ENCODE results near the gene UNC79. TPM values are rescaled to one million over a fixed set of nuclear protein-coding genes. Genes with fewer than 3 reads are reported as not detected.

The UNC79 gene
- total RNA-seq, 1 donor from 2014 or later = 0.13 TPM

DNA sequence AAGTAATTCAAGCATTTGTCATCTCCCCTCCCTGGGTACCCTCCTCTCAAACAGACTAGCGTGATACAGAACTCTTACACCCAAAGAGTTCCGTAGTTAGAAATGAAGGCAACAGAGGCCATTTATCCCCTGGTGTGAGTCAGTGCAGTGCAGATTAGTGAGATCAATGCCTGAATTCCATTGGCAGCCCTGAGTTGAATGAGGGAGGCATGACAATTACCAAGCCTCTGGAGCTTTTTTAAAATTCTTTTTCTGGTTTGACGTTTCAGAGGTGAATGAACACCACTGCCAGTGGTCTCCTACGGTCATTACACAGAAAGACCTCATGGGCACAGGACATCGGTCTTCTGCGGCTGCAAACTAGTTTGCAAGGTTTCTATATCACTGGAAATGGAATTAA, 263.2 kb downstream of the UNC79 start:
- intact Hi-C loops (cut with micrococcal nuclease) = no loop called here
- Mint-ChIP-seq H3K27me3 (peaks cover 4% of the 10 kb centered on the region), H3K4me3 (no peak overlapping the region), H3K4me1 (no peaks in the 10 kb centered on the region), H3K27ac (no peak overlapping the region), H3K9me3 (peaks cover 6% of the 10 kb centered on the region), H3K36me3 (ENCODE audit: low read depth) (no peaks in the 10 kb centered on the region)
- CTCF ChIA-PET = no interaction called here
- POLR2A ChIA-PET = no interaction called here
- no peak for DNase-seq
- TF ChIP-seq, protein P1, sequence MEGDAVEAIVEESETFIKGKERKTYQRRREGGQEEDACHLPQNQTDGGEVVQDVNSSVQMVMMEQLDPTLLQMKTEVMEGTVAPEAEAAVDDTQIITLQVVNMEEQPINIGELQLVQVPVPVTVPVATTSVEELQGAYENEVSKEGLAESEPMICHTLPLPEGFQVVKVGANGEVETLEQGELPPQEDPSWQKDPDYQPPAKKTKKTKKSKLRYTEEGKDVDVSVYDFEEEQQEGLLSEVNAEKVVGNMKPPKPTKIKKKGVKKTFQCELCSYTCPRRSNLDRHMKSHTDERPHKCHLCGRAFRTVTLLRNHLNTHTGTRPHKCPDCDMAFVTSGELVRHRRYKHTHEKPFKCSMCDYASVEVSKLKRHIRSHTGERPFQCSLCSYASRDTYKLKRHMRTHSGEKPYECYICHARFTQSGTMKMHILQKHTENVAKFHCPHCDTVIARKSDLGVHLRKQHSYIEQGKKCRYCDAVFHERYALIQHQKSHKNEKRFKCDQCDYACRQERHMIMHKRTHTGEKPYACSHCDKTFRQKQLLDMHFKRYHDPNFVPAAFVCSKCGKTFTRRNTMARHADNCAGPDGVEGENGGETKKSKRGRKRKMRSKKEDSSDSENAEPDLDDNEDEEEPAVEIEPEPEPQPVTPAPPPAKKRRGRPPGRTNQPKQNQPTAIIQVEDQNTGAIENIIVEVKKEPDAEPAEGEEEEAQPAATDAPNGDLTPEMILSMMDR (IDR thresholded peaks at IDR 0.05) = no peak
- ATAC-seq (ENCODE audit: low read depth) = no peak

DNA sequence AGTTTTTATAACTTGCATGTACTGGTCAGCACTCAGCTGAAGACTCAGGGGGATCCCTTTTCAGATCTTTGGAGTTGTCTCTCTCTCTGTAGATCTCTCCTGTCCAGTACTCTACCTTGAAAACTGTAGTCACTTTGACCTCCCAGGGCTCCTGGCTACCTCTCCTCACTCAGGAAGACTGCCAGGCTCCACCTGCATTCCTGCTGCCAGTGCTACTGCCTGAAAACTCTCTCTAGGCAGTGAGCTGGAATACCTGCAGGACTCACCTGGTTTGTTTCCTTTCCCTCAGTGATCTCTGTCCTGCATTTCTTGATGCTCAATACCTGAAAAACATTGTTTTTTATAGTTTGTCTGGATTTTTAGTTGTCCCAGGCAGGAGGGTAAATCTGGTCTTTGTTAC, 270.2 kb downstream of the UNC79 start:
- Mint-ChIP-seq H3K4me3 (no peak overlapping the region), H3K27me3 (peaks cover 22% of the 10 kb centered on the region), H3K4me1 (no peaks in the 10 kb centered on the region), H3K27ac (no peak overlapping the region), H3K36me3 (ENCODE audit: low read depth) (no peaks in the 10 kb centered on the region), H3K9me3 (peaks cover 21% of the 10 kb centered on the region)
- DNase-seq = no peak
- ATAC-seq (ENCODE audit: low read depth) = no peak
- ChIA-PET POLR2A (no interaction called here), CTCF (no interaction called here)
- intact Hi-C loops (cut with micrococcal nuclease) = no loop called here
- TF ChIP-seq, protein P1 (IDR thresholded peaks at IDR 0.05) = no peak

DNA sequence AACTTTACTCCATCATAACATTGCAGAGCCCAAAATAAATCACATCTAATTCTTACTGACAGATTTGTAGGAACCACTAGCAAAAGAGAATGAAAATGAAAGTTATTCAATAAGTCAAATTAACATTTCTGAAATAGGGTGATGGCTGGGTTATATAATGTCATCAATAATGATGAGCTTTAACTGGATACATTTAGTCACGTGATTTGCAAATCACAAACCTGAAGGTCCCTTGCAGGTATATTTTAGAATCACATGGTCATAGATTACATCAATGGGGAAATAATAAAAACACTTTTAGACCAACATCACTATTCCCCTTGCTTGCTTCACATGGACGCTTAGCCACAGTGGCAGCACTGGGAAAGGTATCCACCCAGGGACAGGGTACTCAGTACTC, 270.8 kb downstream of the UNC79 start:
- intact Hi-C loops (cut with micrococcal nuclease) = no loop called here
- H3K9me3 Mint-ChIP-seq = peaks cover 21% of the 10 kb centered on the region
- TF ChIP-seq, protein P1 (IDR thresholded peaks at IDR 0.05) = no peak
- ATAC-seq (ENCODE audit: low read depth) (no peak), DNase-seq (no peak)
- POLR2A ChIA-PET = no interaction called here
- H3K36me3 Mint-ChIP-seq (ENCODE audit: low read depth) = no peaks in the 10 kb centered on the region
- no peaks in the 10 kb centered on the region for H3K4me1 Mint-ChIP-seq
- no peak overlapping the region for H3K4me3 Mint-ChIP-seq
- H3K27ac Mint-ChIP-seq = no peak overlapping the region
- peaks cover 22% of the 10 kb centered on the region for H3K27me3 Mint-ChIP-seq
- CTCF ChIA-PET = no interaction called here

DNA sequence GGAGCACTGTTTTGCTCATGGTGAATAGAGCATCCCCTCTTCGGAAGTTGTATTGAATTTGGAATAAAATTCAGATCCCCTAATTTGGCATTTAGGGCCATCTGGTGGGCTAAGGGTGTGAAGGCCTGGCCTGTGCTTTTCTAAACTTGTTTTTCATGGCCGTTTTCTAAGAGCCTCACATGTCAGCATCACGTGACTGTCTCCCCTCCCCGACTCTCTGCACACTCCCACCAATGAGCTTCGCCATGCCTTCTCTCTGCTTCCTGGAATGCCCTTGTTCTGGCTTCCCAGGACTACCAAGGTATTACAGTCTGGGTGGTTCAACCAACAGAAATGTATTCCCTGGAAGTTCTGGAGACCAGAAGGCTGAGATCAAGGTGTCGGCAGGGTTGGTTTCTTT, 272.2 kb downstream of the UNC79 start:
- no peak overlapping the region for H3K4me3 Mint-ChIP-seq
- H3K27ac Mint-ChIP-seq = no peak overlapping the region
- DNase-seq = no peak
- intact Hi-C loops (cut with micrococcal nuclease) = no loop called here
- POLR2A ChIA-PET = no interaction called here
- peaks cover 22% of the 10 kb centered on the region for H3K27me3 Mint-ChIP-seq
- H3K9me3 Mint-ChIP-seq = peaks cover 18% of the 10 kb centered on the region
- no peaks in the 10 kb centered on the region for H3K4me1 Mint-ChIP-seq
- CTCF ChIA-PET = no interaction called here
- no peaks in the 10 kb centered on the region for H3K36me3 Mint-ChIP-seq (ENCODE audit: low read depth)
- TF ChIP-seq, protein P1 (IDR thresholded peaks at IDR 0.05) = no peak
- no peak for ATAC-seq (ENCODE audit: low read depth)

DNA sequence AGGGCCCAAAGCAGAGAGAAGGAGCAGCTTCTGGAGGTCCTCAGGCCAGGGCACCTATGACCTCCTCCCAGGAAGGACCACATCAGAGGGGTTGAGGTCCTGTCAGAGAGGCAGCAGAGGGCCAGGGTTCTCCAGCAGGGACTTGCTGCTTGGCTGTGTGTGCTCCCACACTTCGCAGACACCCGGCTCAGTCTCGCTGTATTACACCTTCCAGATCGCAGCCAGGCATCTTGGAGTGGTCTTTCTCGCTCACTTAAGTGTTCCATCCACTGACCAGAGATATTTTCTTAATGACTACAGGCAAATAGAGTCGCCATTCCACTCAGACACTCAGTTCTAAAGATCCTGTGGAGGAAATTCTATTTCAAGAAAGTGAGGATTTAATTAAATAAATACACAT, 273.2 kb downstream of the UNC79 start:
- intact Hi-C loops (cut with micrococcal nuclease) = no loop called here
- no peak for DNase-seq
- TF ChIP-seq, protein P1 (IDR thresholded peaks at IDR 0.05) = no peak
- no peak overlapping the region for H3K4me3 Mint-ChIP-seq
- H3K36me3 Mint-ChIP-seq (ENCODE audit: low read depth) = no peaks in the 10 kb centered on the region
- ChIA-PET CTCF (no interaction called here), POLR2A (no interaction called here)
- peaks cover 15% of the 10 kb centered on the region for H3K9me3 Mint-ChIP-seq
- ATAC-seq (ENCODE audit: low read depth) = no peak
- no peak overlapping the region for H3K27ac Mint-ChIP-seq
- H3K4me1 Mint-ChIP-seq = no peaks in the 10 kb centered on the region
- H3K27me3 Mint-ChIP-seq = peaks cover 22% of the 10 kb centered on the region

Data from activated B cell treated with CpG ODN at 0.5 μM for 24 hours (primary cell).